ACC112 (cell line): Measurements from ENCODE around the gene IGSF8.
"Not testable (repeated sequence)": the region's sequence is repeated elsewhere in the genome, so short reads cannot be mapped to it uniquely, and the experiment has no call there.

Source experiments
- H2AFZ ChIP-seq: fragments of 200-600 bp; sonication (generic); one replicate; pipeline ENCODE4 v1.6.0; 2017; ENCODE audit warnings: antibody characterized with exemption, low read length; ENCODE audit not compliant: unreplicated experiment
- H3K27ac ChIP-seq: fragments of 200-600 bp; sonication (generic); 2 replicates; pipeline ENCODE4 v1.5.1; 2014; ENCODE audit warnings: low read depth, mild to moderate bottlenecking, antibody characterized with exemption, low read length, moderate library complexity
- H3K27me3 ChIP-seq: fragments of 200-600 bp; sonication (generic); 2 replicates; pipeline ENCODE4 v1.6.1; 2014; ENCODE audit warnings: mild to moderate bottlenecking, antibody characterized with exemption, low read length, moderate library complexity, mixed read lengths; ENCODE audit not compliant: insufficient read depth
- H3K36me3 ChIP-seq: fragments of 200-600 bp; sonication (generic); 2 replicates; pipeline ENCODE4 v1.6.1; 2016; ENCODE audit warnings: mild to moderate bottlenecking, antibody characterized with exemption, low read length, moderate library complexity, mixed read lengths; ENCODE audit not compliant: insufficient read depth
- H3K4me1 ChIP-seq: fragments of 200-600 bp; sonication (generic); one replicate; pipeline ENCODE4 v1.6.1; 2016; ENCODE audit warnings: low read length, mixed read lengths; ENCODE audit not compliant: insufficient read depth, unreplicated experiment, control insufficient read depth
- H3K4me3 ChIP-seq: fragments of 200-600 bp; sonication (generic); 2 replicates; pipeline ENCODE4 v1.5.1; 2014; ENCODE audit warnings: mild to moderate bottlenecking, low read depth, low read length
- H3K79me2 ChIP-seq: fragments of 200-600 bp; sonication (generic); one replicate; pipeline ENCODE4 v1.6.0; 2016; ENCODE audit warnings: low read length; ENCODE audit not compliant: control insufficient read depth, unreplicated experiment, insufficient read depth

IGSF8 gene

GRCh38 chr1:160050619-160051018, 47.8 kb downstream of the IGSF8 start:
- Histone ChIP-seq H3K79me2 (no peaks in the 10 kb centered on the region), H3K27ac (no peak overlapping the region), H3K27me3 (peaks cover 63% of the 10 kb centered on the region), H3K4me3 (no peak overlapping the region), H3K4me1 (no peaks in the 10 kb centered on the region), H2AFZ (no peak overlapping the region), H3K36me3 (no peaks in the 10 kb centered on the region)

- H3K4me1 ChIP-seq, H3K79me2 ChIP-seq, H3K36me3 ChIP-seq, H3K4me3 ChIP-seq, H3K27ac ChIP-seq, H2AFZ ChIP-seq: not testable (repeated sequence)
- H3K27me3 ChIP-seq, result peaks cover 63% of the 10 kb centered on the region
These were observed 48.2 kb downstream of the IGSF8 start for GRCh38 chr1:160050182-160050581.

- no peaks in the 10 kb centered on the region for H3K36me3 ChIP-seq
- no peak overlapping the region for H3K4me3 ChIP-seq
- no peak overlapping the region for H3K27ac ChIP-seq
- no peaks in the 10 kb centered on the region for H3K79me2 ChIP-seq
- no peaks in the 10 kb centered on the region for H3K4me1 ChIP-seq
- peaks cover 63% of the 10 kb centered on the region for H3K27me3 ChIP-seq
- H2AFZ ChIP-seq, result no peak overlapping the region
These were observed 49.3 kb downstream of the IGSF8 start for GRCh38 chr1:160049101-160049500.

GRCh38 chr1:160048335-160048734, 50.1 kb downstream of the IGSF8 start:
- no peak overlapping the region for H2AFZ ChIP-seq
- no peaks in the 10 kb centered on the region for H3K79me2 ChIP-seq
- no peak overlapping the region for H3K27ac ChIP-seq
- no peaks in the 10 kb centered on the region for H3K36me3 ChIP-seq
- H3K27me3 ChIP-seq, result peaks cover 60% of the 10 kb centered on the region
- no peak overlapping the region for H3K4me3 ChIP-seq
- H3K4me1 ChIP-seq, result no peaks in the 10 kb centered on the region

GRCh38 chr1:160047111-160047991, 51.1 kb downstream of the IGSF8 start:
- Histone ChIP-seq H2AFZ (peak overlapping the region; percentile 5), H3K79me2 (no peaks in the 10 kb centered on the region), H3K27ac (no peak overlapping the region), H3K36me3 (no peaks in the 10 kb centered on the region), H3K4me1 (no peaks in the 10 kb centered on the region), H3K4me3 (no peak overlapping the region), H3K27me3 (peaks cover 50% of the 10 kb centered on the region)

GRCh38 chr1:160046494-160047110, 51.8 kb downstream of the IGSF8 start:
- Histone ChIP-seq H3K36me3 (no peaks in the 10 kb centered on the region), H2AFZ (peak overlapping the region; percentile 5), H3K27me3 (peaks cover 43% of the 10 kb centered on the region), H3K4me3 (no peak overlapping the region), H3K79me2 (no peaks in the 10 kb centered on the region), H3K4me1 (no peaks in the 10 kb centered on the region), H3K27ac (no peak overlapping the region)

DNA sequence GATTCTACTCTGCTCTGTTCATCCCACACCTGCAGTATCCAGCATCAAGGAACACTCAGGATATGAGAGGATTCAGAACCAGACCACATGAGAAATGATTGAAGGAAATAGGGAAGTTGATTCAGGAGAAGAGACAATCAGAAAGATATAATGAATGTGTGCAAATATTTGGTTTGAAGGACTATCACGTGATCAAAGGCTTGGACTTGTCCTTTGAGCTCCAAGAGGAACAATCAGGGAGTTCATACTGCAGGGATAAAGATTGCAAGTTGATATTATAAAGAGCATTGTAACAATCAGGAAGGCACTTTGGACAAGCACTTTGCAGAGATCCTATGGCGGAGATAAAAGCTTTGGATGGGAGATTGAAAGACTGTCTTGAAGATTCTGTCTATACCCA, 52.8 kb downstream of the IGSF8 start:
- peaks cover 37% of the 10 kb centered on the region for H3K27me3 ChIP-seq
- H2AFZ ChIP-seq, result no peak overlapping the region
- no peaks in the 10 kb centered on the region for H3K79me2 ChIP-seq
- H3K4me1 ChIP-seq, result no peaks in the 10 kb centered on the region
- H3K36me3 ChIP-seq, result no peaks in the 10 kb centered on the region
- H3K27ac ChIP-seq, result no peak overlapping the region
- no peak overlapping the region for H3K4me3 ChIP-seq

- Histone ChIP-seq H2AFZ (no peak overlapping the region), H3K27me3 (peaks cover 33% of the 10 kb centered on the region)
These were observed 54.9 kb downstream of the IGSF8 start for GRCh38 chr1:160043543-160043942.

More at GRCh38 chr1:160043543-160043942, 54.9 kb downstream of the IGSF8 start:
- Histone ChIP-seq H3K79me2 (no peaks in the 10 kb centered on the region), H3K27ac (no peak overlapping the region), H3K4me3 (no peak overlapping the region), H3K36me3 (no peaks in the 10 kb centered on the region), H3K4me1 (no peaks in the 10 kb centered on the region)
